HG03354 (cell line): Measurements from ENCODE around the gene SLC39A11.

Experiments
- ATAC-seq: cut with Tn5 transposase; IDR thresholded peaks from one replicate; pipeline ENCODE4 v1.9.1; 2021; ENCODE audit warnings: mild to moderate bottlenecking; ENCODE audit not compliant: unreplicated experiment, poor library complexity, severe bottlenecking

SLC39A11 gene

GRCh38 chr17:73052923-73053322, 39.6 kb downstream of the SLC39A11 start:
- no peak for ATAC-seq

GRCh38 chr17:73050797-73051196, 41.7 kb downstream of the SLC39A11 start:
- ATAC-seq = no peak

- ATAC-seq = no peak
Observed at GRCh38 chr17:73048170-73048569, 44.3 kb downstream of the SLC39A11 start.

- no peak for ATAC-seq
Observed at GRCh38 chr17:73045724-73046123, 46.8 kb downstream of the SLC39A11 start.

GRCh38 chr17:73043686-73044581, 48.6 kb downstream of the SLC39A11 start:
- ATAC-seq = no peak

GRCh38 chr17:73042809-73043685, 49.4 kb downstream of the SLC39A11 start:
- no peak for ATAC-seq

GRCh38 chr17:73042225-73042624, 50.3 kb downstream of the SLC39A11 start:
- ATAC-seq = no peak

GRCh38 chr17:73039282-73039681, 53.2 kb downstream of the SLC39A11 start:
- no peak for ATAC-seq

GRCh38 chr17:73031472-73031871, 61.0 kb downstream of the SLC39A11 start:
- ATAC-seq = no peak

GRCh38 chr17:73030995-73031394, 61.5 kb downstream of the SLC39A11 start:
- ATAC-seq = no peak

- ATAC-seq = no peak
Observed at GRCh38 chr17:73030501-73030921, 62.0 kb downstream of the SLC39A11 start.

GRCh38 chr17:73029991-73030390, 62.5 kb downstream of the SLC39A11 start:
- no peak for ATAC-seq

- no peak for ATAC-seq
Observed at GRCh38 chr17:73029021-73029420, 63.5 kb downstream of the SLC39A11 start.

- ATAC-seq = no peak
Observed at GRCh38 chr17:73028299-73028755, 64.2 kb downstream of the SLC39A11 start.

GRCh38 chr17:73027130-73027741, 65.3 kb downstream of the SLC39A11 start:
- no peak for ATAC-seq

- ATAC-seq = no peak
Observed at GRCh38 chr17:73025041-73025560, 67.4 kb downstream of the SLC39A11 start.

GRCh38 chr17:73023759-73024158, 68.7 kb downstream of the SLC39A11 start:
- no peak for ATAC-seq

GRCh38 chr17:73022694-73023093, 69.8 kb downstream of the SLC39A11 start:
- ATAC-seq = no peak

- ATAC-seq = no peak
Observed at GRCh38 chr17:73021771-73022170, 70.7 kb downstream of the SLC39A11 start.

GRCh38 chr17:73020110-73020509, 72.4 kb downstream of the SLC39A11 start:
- no peak for ATAC-seq
